Parathyroid adenoma (tissue), 2 donors: ENCODE results near the gene FBXL5.

Source experiments
- H2AFZ ChIP-seq: fragments of 300-600 bp; sonication (generic); one replicate; pipeline ENCODE4 v1.7.0; 2017; ENCODE audit warnings: antibody characterized with exemption, mild to moderate bottlenecking
- H3K27ac ChIP-seq: fragments of 300-600 bp; sonication (generic); one replicate; pipeline ENCODE4 v1.7.0; 2017
- H3K27me3 ChIP-seq: fragments of 300-600 bp; sonication (generic); one replicate; pipeline ENCODE4 v1.7.0; 2017; ENCODE audit warnings: low read length; ENCODE audit not compliant: control insufficient read depth, insufficient read depth
- H3K36me3 ChIP-seq: fragments of 300-600 bp; sonication (generic); one replicate; pipeline ENCODE4 v1.7.0; 2017; ENCODE audit warnings: low read length; ENCODE audit not compliant: control insufficient read depth, insufficient read depth
- H3K4me1 ChIP-seq: fragments of 300-600 bp; sonication (generic); one replicate; pipeline ENCODE4 v1.7.0; 2017; ENCODE audit warnings: control low read depth
- H3K4me2 ChIP-seq: fragments of 300-600 bp; sonication (generic); one replicate; pipeline ENCODE4 v1.7.0; 2017; ENCODE audit warnings: low read length
- H3K4me3 ChIP-seq: fragments of 300-600 bp; sonication (generic); one replicate; pipeline ENCODE4 v1.7.0; 2017; ENCODE audit warnings: low read depth, low read length
- H3K79me2 ChIP-seq: fragments of 300-600 bp; sonication (generic); one replicate; pipeline ENCODE4 v1.7.0; 2017; ENCODE audit warnings: control low read depth
- H3K9ac ChIP-seq: fragments of 300-600 bp; sonication (generic); one replicate; pipeline ENCODE4 v1.7.0; 2017; ENCODE audit warnings: mild to moderate bottlenecking
- H3K9me3 ChIP-seq: fragments of 300-600 bp; sonication (generic); one replicate; pipeline ENCODE4 v1.7.0; 2017; ENCODE audit warnings: low read length; ENCODE audit not compliant: control insufficient read depth
- CTCF ChIP-seq: fragments of 300-600 bp; sonication (generic); IDR thresholded peaks from one replicate; pipeline ENCODE4 v1.7.0; 2017; ENCODE audit warnings: antibody characterized with exemption, mild to moderate bottlenecking
- donor health status: primary hyperparathyroidism.

FBXL5 gene

GRCh38 chr4:15584785-15585184 is 70.4 kb downstream of the FBXL5 start:
- Histone ChIP-seq H3K4me3 (no peak overlapping the region), H3K9me3 (no peaks in the 10 kb centered on the region), H3K4me2 (no peak overlapping the region), H3K79me2 (no peaks in the 10 kb centered on the region), H3K27me3 (no peaks in the 10 kb centered on the region), H3K27ac (no peak overlapping the region), H3K9ac (no peak overlapping the region), H3K4me1 (peaks cover 3% of the 10 kb centered on the region), H3K36me3 (no peaks in the 10 kb centered on the region), H2AFZ (no peak overlapping the region)
- TF ChIP-seq CTCF = no peak

GRCh38 chr4:15577508-15577907 is 77.6 kb downstream of the FBXL5 start:
- no peaks in the 10 kb centered on the region for H3K79me2 ChIP-seq
- no peak overlapping the region for H3K9ac ChIP-seq
- no peak overlapping the region for H3K4me3 ChIP-seq
- no peak overlapping the region for H3K27ac ChIP-seq
- no peak overlapping the region for H2AFZ ChIP-seq
- H3K36me3 ChIP-seq = no peaks in the 10 kb centered on the region
- H3K4me2 ChIP-seq = no peak overlapping the region
- no peaks in the 10 kb centered on the region for H3K27me3 ChIP-seq
- TF ChIP-seq CTCF = no peak
- no peaks in the 10 kb centered on the region for H3K9me3 ChIP-seq
- H3K4me1 ChIP-seq = peaks cover 3% of the 10 kb centered on the region

GRCh38 chr4:15575966-15576365 is 79.2 kb downstream of the FBXL5 start:
- no peaks in the 10 kb centered on the region for H3K79me2 ChIP-seq
- no peak for TF ChIP-seq CTCF
- H3K27ac ChIP-seq = no peak overlapping the region
- no peaks in the 10 kb centered on the region for H3K36me3 ChIP-seq
- H3K4me2 ChIP-seq = no peak overlapping the region
- H3K4me3 ChIP-seq = no peak overlapping the region
- H3K4me1 ChIP-seq = peaks cover 3% of the 10 kb centered on the region
- H3K27me3 ChIP-seq = no peaks in the 10 kb centered on the region
- no peak overlapping the region for H2AFZ ChIP-seq
- H3K9ac ChIP-seq = no peak overlapping the region
- no peaks in the 10 kb centered on the region for H3K9me3 ChIP-seq

GRCh38 chr4:15569746-15570145 is 85.4 kb downstream of the FBXL5 start:
- no peaks in the 10 kb centered on the region for H3K27me3 ChIP-seq
- no peak overlapping the region for H3K4me2 ChIP-seq
- H3K27ac ChIP-seq = no peak overlapping the region
- no peak overlapping the region for H2AFZ ChIP-seq
- no peak for TF ChIP-seq CTCF
- no peaks in the 10 kb centered on the region for H3K4me1 ChIP-seq
- H3K9ac ChIP-seq = no peak overlapping the region
- no peaks in the 10 kb centered on the region for H3K79me2 ChIP-seq
- H3K9me3 ChIP-seq = no peaks in the 10 kb centered on the region
- H3K4me3 ChIP-seq = no peak overlapping the region
- no peaks in the 10 kb centered on the region for H3K36me3 ChIP-seq

- H3K4me3 ChIP-seq = no peak overlapping the region
- no peak overlapping the region for H3K27ac ChIP-seq
- no peak overlapping the region for H3K4me2 ChIP-seq
- no peaks in the 10 kb centered on the region for H3K27me3 ChIP-seq
- no peaks in the 10 kb centered on the region for H3K4me1 ChIP-seq
- no peak overlapping the region for H2AFZ ChIP-seq
- no peak overlapping the region for H3K9ac ChIP-seq
- no peaks in the 10 kb centered on the region for H3K79me2 ChIP-seq
- no peak for TF ChIP-seq CTCF
- H3K36me3 ChIP-seq = no peaks in the 10 kb centered on the region
- no peaks in the 10 kb centered on the region for H3K9me3 ChIP-seq
Measured at GRCh38 chr4:15568821-15569220, 86.3 kb downstream of the FBXL5 start.
